ENCODE data around the gene MRPL2.

DNA sequence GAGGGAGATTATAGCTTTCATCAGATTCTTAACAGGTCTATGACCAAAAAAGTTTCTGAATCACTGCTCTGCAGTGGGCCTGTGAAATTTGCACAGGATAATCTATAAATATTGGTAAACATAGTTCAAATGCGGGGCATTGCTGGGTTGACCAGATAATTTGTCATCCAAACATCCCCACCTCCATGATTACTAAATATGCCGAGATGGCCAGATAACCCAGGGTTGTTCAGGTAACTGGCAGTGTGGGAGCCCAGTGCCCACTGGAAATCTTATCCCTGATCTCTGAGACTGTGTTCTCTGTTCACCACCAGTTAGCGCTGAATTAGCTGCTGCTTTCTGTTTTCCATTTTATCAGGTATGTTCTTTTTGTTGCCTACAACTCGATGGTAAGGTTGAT lies 38.3 kb upstream of the MRPL2 start:
- TF ChIP-seq, protein P1, sequence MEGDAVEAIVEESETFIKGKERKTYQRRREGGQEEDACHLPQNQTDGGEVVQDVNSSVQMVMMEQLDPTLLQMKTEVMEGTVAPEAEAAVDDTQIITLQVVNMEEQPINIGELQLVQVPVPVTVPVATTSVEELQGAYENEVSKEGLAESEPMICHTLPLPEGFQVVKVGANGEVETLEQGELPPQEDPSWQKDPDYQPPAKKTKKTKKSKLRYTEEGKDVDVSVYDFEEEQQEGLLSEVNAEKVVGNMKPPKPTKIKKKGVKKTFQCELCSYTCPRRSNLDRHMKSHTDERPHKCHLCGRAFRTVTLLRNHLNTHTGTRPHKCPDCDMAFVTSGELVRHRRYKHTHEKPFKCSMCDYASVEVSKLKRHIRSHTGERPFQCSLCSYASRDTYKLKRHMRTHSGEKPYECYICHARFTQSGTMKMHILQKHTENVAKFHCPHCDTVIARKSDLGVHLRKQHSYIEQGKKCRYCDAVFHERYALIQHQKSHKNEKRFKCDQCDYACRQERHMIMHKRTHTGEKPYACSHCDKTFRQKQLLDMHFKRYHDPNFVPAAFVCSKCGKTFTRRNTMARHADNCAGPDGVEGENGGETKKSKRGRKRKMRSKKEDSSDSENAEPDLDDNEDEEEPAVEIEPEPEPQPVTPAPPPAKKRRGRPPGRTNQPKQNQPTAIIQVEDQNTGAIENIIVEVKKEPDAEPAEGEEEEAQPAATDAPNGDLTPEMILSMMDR (IDR thresholded peaks at IDR 0.05), result no peak
- no peak for TF ChIP-seq POLR2A (IDR thresholded peaks at IDR 0.05)

Measured in uterus (tissue), 2 donors.